IPS-NIHi7 (cell line): ENCODE results near the gene ME1.
"Not testable (repeated sequence)": the region's sequence is repeated elsewhere in the genome, so short reads cannot be mapped to it uniquely, and the experiment has no call there.

Experiments
- DNase-seq: peaks from one replicate; pipeline ENCODE4 v3.0.0; 2012; ENCODE audit warnings: mixed read lengths; ENCODE audit errors: extremely low spot score

Gene ME1

DNA sequence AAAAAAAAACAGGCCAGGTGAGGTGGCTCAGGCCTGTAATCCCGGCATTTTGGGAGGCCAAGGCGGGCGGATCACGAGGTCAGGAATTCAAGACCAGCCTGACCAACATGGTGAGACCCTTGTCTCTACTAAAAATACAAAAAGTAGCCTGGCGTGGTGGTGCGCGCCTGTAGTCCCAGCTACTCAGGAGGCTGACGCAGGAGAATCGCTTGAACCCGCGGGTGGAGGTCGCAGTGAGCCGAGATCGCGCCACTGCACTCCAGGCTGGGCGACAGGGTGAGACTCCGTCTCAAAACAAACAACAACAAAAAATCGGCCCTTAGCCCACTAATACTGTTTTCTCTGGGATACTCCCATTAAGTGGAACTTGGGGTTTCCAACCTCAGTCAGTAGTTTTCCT, 238.9 kb downstream of the ME1 start:
- DNase-seq, result not testable (repeated sequence)

DNA sequence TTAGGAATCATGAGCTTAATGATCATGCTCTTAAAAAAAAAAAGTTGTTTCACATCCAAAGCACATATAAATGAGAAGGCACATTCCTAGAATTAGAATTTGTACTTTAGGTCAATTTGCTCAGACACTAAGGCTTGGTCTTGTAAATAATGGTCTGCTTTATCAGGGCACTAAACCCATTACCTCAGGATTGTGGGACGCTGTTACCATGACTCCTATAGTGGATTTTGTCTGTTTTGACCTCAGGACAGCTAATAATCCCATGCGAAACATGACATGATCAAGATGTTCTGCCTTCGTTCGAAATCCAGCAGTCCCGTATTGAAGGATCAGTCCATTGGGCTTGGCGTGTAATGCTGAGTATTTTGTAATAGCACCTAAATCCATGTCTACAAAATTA, 240.2 kb downstream of the ME1 start:
- DNase-seq, result no peak

DNA sequence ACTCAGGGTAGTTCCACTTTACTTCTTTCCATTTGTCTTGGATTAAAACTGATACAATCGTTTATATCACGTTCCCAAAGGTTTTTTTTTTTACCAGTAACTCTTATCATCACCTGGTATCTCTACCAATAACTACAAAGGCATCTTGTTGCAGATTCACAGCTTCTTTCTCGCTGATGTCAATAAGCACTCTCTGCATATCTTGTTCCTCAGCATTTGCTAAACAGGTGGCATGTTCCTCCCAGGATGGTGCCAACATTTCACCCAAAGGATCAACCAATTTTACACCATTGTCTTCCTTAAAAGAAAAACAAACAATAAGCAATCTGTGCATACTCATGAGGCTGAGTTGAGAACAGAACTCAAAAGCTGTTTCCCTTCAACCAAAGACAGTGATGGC, 242.3 kb downstream of the ME1 start:
- no peak for DNase-seq

DNA sequence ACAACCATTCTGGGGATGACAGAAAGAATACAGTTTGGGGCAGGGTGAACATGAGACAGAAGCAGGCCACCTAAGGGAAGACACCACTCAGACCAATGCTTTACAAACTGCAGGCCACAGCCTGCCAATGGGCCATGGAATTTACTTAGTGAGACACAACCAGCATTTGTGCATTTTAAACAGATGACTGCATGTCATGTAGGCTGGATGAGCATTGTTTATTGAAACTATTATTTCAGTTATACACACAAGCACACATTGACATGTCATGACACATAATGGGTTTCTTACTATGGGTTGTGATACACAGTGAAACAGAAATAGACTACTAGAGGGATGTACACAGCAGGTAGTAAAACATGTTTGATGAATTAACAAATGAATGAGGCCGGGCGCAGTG, 245.8 kb downstream of the ME1 start:
- DNase-seq, result no peak

DNA sequence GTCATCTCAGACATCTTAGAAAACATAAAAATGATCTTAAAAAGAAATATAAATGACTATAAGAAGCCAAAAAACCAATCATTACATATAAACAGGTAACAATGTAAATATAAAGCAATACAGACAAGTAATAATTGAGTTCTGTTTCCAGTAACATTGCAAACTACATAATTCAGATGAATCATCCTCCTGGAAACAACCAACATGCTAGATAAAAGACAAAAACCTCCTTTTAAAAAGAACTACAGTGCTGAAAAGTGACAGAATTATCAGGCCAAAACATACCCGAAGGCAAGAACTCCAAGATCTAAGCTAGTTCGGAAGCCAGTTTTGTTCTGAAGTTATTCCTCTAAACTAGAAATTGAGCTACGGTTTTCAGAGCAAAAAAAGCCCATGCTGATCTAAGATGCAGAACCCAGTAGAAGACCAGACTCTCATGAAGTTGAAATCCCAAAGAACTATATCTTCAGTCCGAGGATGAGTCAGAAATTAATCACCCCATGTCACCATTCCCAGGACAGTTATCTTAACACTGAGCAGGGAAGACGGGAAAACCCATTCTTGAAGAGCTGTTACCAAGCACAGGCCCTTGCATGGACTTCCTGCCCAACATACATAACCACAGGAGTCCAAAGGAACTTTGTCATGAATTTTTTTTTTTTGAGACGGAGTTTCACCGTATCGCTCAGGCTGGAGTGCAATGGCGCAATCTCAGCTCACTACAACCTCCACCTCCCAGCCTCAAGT, 247.6 kb downstream of the ME1 start:
- no peak for DNase-seq

DNA sequence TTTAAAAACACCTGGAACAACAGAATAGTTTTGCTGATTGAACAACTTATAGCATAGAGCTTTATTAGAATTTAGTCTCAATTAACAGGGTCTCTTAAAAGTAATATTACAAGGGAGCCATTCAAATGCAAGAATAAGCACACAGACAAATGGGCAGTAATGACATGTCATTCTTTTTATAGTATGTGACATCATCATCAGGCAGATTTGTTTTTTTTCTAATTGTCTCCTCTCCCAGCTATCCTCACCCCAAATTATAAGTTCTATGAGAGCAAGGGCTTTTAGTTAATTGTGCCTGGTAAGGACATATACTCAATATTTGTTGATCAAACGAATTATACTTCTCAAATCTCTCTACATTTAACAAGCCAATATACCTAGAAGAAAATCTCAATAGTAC, 248.7 kb downstream of the ME1 start:
- DNase-seq, result no peak

DNA sequence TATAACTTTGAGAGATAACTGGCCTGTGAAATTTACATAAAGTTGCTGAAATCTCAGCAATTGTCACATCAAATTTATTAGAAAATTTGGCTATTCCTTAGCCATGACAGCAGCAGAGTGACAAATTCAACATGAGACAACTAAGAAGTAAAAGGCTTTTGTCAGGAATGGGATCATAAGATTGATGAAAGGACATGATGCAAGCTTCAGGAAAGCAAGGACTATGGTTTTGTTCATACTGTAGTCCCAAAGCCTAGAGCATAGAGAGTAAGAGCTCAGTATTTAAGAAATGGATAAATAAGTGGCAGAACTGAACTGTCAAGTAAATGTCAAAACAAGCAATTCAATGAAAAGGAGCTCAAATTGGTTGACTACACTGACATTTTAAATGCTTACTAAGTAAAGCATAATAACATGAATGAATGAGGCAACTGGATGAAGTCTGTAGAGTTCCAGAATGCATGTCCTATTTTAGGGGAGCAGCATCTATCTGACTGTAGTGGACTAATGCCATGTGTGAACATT, 250.4 kb downstream of the ME1 start:
- no peak for DNase-seq

DNA sequence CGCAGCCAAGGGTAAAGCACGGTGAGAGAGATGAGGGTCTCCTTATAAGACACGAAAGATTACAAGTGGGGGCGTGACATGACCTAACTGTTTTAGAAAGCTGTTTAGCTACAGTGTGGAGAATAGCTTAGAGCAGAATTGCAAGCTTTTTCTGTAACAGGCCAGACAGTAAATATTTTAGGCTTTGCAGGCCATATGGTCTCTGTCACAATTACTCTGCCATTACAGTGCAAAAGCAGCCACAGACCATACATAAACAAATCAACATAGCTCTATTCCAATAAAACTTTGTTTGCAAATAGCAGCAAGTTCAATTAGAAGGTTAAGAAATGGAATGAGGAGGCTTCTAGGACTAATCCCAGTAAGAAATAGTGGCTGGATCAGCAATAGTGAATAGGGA, 254.6 kb downstream of the ME1 start:
- DNase-seq, result no peak

DNA sequence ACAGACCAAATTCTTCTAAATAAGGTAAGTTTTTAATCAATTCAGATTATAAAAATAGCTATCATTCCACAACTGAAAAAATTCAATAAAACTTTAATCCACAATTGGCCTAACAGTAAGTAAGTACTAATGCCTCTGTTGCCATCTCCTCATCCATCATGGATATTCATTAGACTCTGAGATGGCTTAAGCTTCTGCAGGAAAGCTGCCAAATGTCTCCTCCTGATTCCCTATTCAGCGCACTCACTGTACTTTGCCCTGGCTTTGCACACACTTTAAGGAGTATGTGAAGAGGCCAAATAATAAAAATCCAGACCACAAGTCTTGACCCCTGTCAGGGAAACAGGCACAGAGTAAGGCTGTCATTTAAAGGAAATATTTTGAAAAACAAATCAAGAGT, 261.3 kb downstream of the ME1 start:
- no peak for DNase-seq

DNA sequence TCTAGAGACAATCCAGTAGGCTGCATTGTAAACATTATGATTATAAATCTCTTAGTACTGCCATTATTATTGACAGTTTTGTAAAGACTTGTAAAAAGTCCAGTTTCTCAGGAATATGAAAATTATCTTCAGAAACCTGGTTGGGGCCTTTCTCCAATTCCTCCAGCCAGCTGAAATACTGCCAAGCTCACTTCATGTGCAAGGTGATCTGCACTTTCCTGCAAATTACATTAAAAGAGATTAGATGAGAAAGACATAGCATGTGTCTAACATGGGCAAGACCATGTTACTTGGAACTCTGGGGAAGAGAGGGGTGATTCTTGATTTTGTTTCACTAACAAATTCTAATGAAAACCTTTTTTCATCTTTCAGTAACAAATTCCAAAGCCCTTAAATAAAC, 261.7 kb downstream of the ME1 start:
- DNase-seq, result no peak

DNA sequence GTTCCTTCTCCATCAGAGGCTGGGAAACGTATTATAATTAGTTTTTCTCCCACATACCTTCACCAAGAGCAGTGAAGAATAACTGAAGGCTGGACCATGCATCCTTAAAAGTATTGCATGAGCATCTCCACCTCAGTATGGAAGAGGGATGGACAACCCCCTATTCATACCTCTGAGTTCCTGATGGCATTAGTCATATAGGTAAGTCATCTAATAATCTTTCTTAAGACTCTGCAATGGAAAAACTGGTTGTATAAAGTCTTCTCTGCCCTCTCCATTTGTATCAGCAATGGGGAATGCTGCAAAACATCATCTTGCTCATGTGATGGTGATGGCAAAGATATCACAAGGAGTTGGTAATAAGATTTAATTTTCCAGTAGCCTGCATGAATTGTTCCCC, 262.3 kb downstream of the ME1 start:
- no peak for DNase-seq

DNA sequence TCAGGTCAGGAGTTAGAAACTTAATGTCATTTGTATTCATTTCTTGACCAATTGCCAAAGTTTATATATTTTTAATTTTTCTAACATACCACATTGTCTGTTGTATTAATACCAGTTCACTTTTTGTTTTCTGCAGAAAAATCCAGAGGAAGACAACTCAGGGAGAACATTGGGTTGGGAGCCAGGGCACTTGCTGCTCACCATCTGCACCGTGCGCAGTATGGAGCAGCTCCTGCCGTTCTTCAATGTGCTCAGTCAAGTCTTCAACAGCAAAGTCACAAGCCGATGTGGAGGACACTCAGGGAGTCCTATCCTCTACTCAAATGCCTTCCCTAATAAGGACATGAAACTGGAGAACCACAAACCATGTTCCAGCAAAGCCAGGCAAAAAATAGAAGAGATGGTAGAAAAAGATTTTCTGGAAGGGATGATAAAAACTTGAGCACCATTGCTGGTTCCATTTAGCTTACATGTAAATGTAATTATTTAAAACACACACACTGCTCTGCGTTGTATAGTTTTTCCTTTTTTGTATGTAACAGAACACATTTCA, 263.0 kb downstream of the ME1 start:
- DNase-seq, result no peak
